SU-DHL-6 (cell line): ENCODE results near the gene ZNF335.

Source experiments
- CTCF ChIP-seq: fragments of 200-600 bp; sonication (generic); IDR thresholded peaks from one replicate; pipeline ENCODE4 v1.5.1; 2017; ENCODE audit warnings: antibody characterized with exemption, mild to moderate bottlenecking, low read length, moderate library complexity; ENCODE audit not compliant: insufficient read depth, poor library complexity, severe bottlenecking
- EZH2phosphoT487 ChIP-seq: fragments of 200-600 bp; sonication (generic), shearing (Covaris generic); conservative IDR thresholded peaks from 2 replicates; pipeline ENCODE4 v1.6.1; 2018; ENCODE audit warnings: mild to moderate bottlenecking, antibody characterized with exemption, low read length, moderate library complexity, mixed read lengths

GRCh38 chr20:45999557-46000261 is 27.7 kb upstream of the ZNF335 start:
- no peak for TF ChIP-seq CTCF
- TF ChIP-seq EZH2phosphoT487: no peak
